H1 (cell line): ENCODE measurements around the gene TDRD3. TPM values are rescaled to one million over a fixed set of nuclear protein-coding genes. Genes with fewer than 3 reads are reported as not detected.

Source experiments
- JUND ChIP-seq: IDR thresholded peaks from 2 replicates; pipeline ENCODE4 v1.6.1; 2011; ENCODE audit warnings: mild to moderate bottlenecking, improper control_type of control experiment, low read length
- RNF2 ChIP-seq: fragments of 200-900, 300-1000 bp; sonication (generic); IDR thresholded peaks from 2 replicates; pipeline ENCODE4 v1.7.1; 2016; ENCODE audit warnings: borderline replicate concordance, low read depth, mild to moderate bottlenecking, antibody characterized with exemption, low read length; ENCODE audit not compliant: poor library complexity, severe bottlenecking; ENCODE audit errors: missing control alignments
- SRF ChIP-seq: IDR thresholded peaks from 2 replicates; pipeline ENCODE4 v1.6.1; 2011; ENCODE audit warnings: mild to moderate bottlenecking, low read depth, low read length, moderate library complexity
- polyA plus RNA-seq, 7 experiments: library from polyadenylated mRNA; depleted of rRNA in 3 of 7; stranded (reverse) in 5 of 7; unstranded in 2 of 7; fragments of >200 nt in 5 of 7; fragments of 200-250 nt in 2 of 7; gene quantifications; 1 replicate in 5 of 7; 2 replicates in 1 of 7; 4 replicates in 1 of 7; pipeline versions ENCODE4 v1.2.1 to v1.2.3, GENCODE V29; 2011 to 2013; ENCODE audit warnings: missing spikeins in 2 of 7, mixed read lengths in 2 of 7
- total RNA-seq: library from RNA; stranded (reverse); fragmentation: NEBNext Ultra II Directional; extraction: Animal tissue kit (Norgen Biotek cat#: 25700); gene quantifications from 2 replicates; pipeline ENCODE4 v1.2.1, GENCODE V29; 2021

The TDRD3 gene
- total and polyA plus RNA-seq, 2 of the 8 experiments (the other 6 are each of a cell fraction or from before 2014, with no cell fraction given): 2.5 to 14.7 TPM

DNA sequence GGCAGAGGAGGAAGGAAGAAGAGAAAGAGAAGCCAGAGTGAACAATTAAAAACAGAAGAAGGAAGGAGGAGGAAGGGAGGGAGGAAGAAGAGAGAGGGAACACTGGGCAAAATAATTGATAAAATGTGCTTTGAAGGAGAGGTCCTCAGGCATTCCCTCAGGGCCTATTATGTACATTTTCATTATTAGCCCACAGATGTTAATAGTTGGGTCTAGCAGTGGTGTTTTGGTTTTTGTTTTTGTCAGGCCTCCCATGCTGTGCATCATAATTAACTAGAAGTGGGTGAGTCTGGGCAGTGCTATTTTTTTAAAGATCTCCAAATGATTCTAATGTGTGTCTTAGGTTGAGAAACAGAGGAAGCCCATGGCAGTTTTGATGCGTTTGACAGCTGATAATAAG is 178.1 kb downstream of the TDRD3 start (continued):
- TF ChIP-seq SRF (no peak), JUND (no peak), RNF2 (no peak)
